Activated CD8-positive, alpha-beta memory T cell treated with anti-CD3 and anti-CD28 coated beads for 48 hours (primary cell): ENCODE measurements around the gene NTF3.
"Not testable (repeated sequence)": the region's sequence is repeated elsewhere in the genome, so short reads cannot be mapped to it uniquely, and the experiment has no call there.

Experiments used
- DNase-seq, 3 experiments: peaks; one replicate each; pipeline ENCODE4 v3.0.0-alpha.2; 2020; ENCODE audit warnings: low read depth in 2 of 3, low spot score in 2 of 3

NTF3 gene

GRCh38 chr12:5525783-5526367 is 94.0 kb downstream of the NTF3 start:
- no peak for DNase-seq

- DNase-seq: no peak
Measured at GRCh38 chr12:5533368-5533767, 101.5 kb downstream of the NTF3 start.

GRCh38 chr12:5534426-5535199 is 102.7 kb downstream of the NTF3 start:
- DNase-seq: no peak

GRCh38 chr12:5535541-5535940 is 103.6 kb downstream of the NTF3 start:
- DNase-seq: no peak

- not testable (repeated sequence) for DNase-seq
Measured at GRCh38 chr12:5537026-5537615, 105.2 kb downstream of the NTF3 start.

GRCh38 chr12:5537771-5538170 is 105.9 kb downstream of the NTF3 start:
- DNase-seq: no peak
